CD4-positive, alpha-beta T cell treated with Interleukin-12 subunit alpha and Interleukin-12 subunit beta, for 1 hour (primary cell): ENCODE results near the gene CORO1A.
"Not testable (repeated sequence)": the region's sequence is repeated elsewhere in the genome, so short reads cannot be mapped to it uniquely, and the experiment has no call there.

Experiments used
- DNase-seq: peaks from one replicate; pipeline ENCODE4 v3.0.0-alpha.2; 2020

CORO1A gene

DNA sequence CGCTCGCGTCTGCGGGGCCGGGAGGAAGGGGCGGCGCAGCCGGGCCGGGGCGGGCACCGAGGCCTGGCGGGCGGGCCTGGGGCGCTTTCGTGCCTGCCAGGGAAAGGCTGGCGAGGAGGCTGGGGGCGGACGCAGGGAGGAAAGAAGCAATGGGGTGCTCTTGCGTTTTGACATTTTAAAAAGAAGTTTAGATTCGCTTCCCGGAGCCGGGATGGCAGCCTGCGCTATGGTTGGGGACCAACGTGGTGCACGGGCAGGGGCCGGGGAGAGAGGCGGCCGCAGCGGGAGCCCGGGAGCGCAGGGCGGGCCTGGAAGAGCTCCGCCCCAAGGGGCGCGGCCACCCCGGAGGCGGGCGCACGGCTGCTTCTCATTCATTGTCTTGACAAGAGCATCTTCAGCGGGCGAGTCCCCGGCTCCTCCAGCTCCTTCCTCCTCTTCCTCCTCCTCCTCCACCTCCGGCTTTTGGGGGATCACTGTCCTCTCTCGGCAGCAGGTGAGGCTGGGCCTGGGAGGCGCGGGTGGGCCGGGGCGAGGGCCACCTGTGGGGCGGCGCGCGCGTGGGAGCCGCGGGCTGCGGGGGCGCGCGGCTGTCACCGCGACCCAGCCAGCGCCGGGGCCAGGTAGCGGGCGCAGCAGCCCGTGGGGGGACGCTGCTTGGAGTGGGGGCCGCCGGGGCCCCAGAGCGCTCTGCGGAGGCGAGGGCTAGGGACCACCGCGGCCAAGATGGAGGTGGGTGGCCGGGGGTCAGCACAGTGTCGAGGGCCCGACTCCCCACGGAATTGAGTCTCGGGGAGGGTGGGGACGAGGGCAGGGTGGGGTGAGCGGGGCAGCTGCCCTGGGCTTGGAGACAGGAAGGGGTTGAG is at the start of gene CORO1A:
CORO1A (plus strand) TSS at position 370 of the 863 bp plus-strand sequence. CDS start 1,608 bp downstream, outside the sequence.
- DNase-seq = peak; percentile 84

- no peak for DNase-seq
Observed at GRCh38 chr16:30136971-30137605, 46.3 kb upstream of the CORO1A start.

GRCh38 chr16:30137897-30138296 is 45.5 kb upstream of the CORO1A start:
- no peak for DNase-seq

GRCh38 chr16:30139583-30140481 is 43.6 kb upstream of the CORO1A start:
- no peak for DNase-seq

GRCh38 chr16:30141750-30142149 is 41.7 kb upstream of the CORO1A start:
- no peak for DNase-seq

- DNase-seq = peak; percentile 51
Observed at GRCh38 chr16:30142672-30143346, 40.6 kb upstream of the CORO1A start.

- DNase-seq = no peak
Observed at GRCh38 chr16:30143347-30143702, 40.1 kb upstream of the CORO1A start.

GRCh38 chr16:30144017-30144416 is 39.4 kb upstream of the CORO1A start:
- no peak for DNase-seq

DNA sequence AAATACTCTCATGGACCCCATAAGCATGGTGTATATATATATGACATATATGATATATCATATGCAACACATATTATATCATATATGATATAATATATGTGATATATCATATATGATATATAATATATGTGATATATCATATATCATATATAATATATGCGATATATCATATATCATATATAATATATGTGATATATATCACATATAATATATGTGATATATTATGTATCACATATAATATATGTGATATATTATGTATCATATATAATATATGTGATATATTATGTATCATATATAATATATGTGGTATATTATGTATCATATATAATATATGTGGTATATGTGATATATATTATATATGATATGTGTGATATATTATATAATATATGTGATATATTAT is 38.5 kb upstream of the CORO1A start:
- no peak for DNase-seq

DNA sequence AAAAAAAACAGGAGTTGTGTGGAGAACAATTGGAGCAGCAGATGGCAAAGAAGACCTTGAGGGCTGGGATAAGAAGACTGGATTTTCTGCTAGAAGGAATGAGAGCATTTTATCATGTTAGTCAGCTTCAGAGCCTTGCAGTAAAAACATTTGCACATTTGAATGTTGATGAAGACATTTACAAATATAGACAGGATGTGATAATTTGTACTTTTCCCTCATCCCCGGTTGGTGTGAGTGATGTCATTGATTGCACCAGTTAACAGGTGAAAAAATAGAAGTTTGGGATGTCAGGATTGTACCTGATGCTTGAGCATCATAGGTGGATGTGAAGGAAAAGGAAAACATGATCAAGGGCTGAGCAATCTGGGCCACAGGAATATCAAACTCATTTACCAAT is 37.7 kb upstream of the CORO1A start:
- DNase-seq = no peak

DNA sequence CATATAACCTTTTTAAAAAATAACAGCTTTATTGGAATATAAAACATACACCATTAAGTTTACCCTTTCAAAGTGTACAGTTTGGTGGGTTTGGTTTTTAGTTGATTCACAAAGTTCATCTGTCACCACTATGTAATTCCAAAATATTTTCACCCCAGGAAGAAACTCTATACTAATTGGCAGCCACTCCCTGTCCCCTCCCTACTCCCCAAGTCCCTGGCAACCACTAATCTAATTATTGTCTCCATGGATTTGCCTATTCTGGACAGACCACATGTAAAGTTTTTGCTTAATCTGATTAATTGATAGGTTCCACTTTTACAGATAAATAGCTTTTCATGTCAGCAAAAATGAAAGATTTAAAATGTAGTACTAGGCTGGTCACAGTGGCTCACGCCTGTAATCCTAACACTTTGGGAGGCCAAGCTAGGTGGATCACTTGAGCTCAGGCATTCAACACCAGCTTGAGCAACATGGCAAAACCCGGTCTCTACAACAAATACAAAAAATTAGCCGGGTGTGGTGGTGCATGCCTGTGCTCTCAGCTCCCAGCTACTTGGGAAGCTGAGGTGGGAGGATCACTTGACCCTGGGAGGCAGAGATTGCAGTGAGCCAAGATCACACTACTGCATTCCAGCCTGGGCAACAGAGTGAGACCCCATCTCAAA is 35.4 kb upstream of the CORO1A start:
- DNase-seq = no peak

GRCh38 chr16:30149250-30149930 is 34.0 kb upstream of the CORO1A start:
- no peak for DNase-seq

GRCh38 chr16:30151091-30151490 is 32.3 kb upstream of the CORO1A start:
- DNase-seq = no peak

- no peak for DNase-seq
Observed at GRCh38 chr16:30152517-30152916, 30.9 kb upstream of the CORO1A start.

DNA sequence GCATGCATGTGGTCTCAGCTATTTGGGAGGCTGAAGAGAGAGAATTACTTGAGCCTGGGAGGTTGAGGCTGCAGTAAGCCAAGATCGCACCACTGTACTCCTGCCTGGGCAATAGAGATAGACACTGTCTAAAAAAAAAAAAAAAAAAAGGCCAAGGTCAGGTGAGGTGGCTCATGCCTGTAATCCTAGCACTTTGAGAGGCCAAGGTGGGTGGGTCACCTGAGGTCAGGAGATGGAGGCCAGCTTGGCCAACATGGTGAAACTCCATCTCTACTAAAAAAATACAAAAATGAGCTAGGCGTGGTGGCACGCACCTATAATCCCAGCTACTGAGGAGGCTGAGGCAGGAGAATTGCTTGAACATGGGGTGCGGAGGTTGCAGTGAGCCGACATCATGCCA is 28.2 kb upstream of the CORO1A start:
- DNase-seq = no peak

GRCh38 chr16:30157214-30157613 is 26.2 kb upstream of the CORO1A start:
- no peak for DNase-seq

GRCh38 chr16:30163538-30163937 is 19.9 kb upstream of the CORO1A start:
- DNase-seq = no peak

DNA sequence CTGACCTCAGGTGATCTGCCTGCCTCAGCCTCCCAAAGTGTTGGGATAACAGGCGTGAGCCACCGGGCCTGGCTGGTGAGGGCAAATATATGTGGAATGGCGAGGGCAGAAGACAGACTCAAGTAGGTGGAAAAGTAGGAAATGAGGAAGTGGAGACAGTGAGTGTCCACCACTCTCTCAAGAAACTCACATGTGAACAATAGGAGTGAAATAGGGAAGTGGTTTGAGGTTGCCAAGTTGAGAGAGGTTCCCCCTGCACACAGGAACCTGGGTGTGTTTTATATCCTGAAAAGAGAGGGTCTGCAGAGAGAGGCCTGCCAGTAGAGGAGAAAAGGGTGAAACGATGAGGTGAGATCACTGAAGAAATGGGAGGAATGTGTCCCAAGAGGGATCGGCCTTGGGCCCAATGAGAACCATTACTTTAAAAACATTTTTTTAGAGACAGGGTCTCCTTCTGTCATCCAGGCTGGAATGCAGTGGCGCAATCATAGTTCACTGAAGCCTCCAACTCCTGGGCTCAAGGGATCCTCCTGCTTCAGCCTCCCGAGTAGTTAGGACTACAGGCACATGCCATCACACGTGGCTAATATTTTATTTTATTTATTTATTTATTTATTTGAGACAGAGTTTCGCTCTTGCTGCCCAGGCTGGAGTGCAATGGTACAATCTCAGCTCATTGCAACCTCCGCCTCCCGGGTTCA is 17.1 kb upstream of the CORO1A start:
- peak; percentile 25 for DNase-seq

DNA sequence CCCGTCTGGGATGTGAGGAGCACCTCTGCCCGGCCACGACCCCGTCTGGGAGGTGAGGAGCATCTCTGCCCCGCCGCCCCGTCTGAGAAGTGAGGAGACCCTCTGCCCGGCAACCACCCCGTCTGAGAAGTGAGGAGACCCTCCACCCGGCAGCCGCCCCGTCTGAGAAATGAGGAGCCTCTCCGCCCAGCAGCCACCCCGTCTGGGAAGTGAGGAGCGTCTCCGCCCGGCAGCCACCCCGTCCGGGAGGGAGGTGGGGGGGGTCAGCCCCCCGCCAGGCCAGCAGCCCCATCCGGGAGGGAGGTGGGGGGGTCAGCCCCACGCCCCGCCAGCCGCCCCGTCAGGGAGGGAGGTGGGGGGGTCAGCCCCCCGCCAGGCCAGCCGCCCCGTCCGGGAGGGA is 14.7 kb upstream of the CORO1A start:
- DNase-seq = not testable (repeated sequence)

- DNase-seq = not testable (repeated sequence)
Observed at GRCh38 chr16:30169416-30169815, 14.0 kb upstream of the CORO1A start.

DNA sequence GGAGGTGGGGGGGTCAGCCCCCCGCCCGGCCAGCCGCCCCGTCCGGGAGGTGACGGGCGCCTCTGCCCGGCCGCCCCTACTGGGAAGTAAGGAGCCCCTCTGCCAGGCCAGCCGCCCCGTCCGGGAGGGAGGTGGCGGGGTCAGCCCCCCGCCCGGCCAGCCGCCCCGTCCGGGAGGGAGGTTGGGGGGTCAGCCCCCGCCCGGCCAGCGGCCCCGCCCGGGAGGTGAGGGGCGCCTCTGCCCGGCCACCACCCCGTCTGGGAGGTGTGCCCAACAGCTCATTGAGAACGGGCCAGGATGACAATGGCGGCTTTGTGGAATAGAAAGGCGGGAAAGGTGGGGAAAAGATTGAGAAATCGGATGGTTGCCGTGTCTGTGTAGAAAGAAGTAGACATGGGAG is 13.3 kb upstream of the CORO1A start:
- DNase-seq = not testable (repeated sequence)
